Measurements from ENCODE around the gene SPCS3. TPM values are rescaled to one million over a fixed set of nuclear protein-coding genes. Genes with fewer than 3 reads are reported as not detected.

The SPCS3 gene
- total and polyA plus RNA-seq, 2 of the 13 experiments (the other 11 are each of a cell fraction or from before 2014, with no cell fraction given), result 26.3 to 57.0 TPM

- TF ChIP-seq ZNF607 (CRISPR knock-in tag; IDR thresholded peaks at IDR 0.05; ENCODE audit: borderline replicate concordance) (peak; percentile 35; the same call in 1 of the 2 replicates), NFYB (CRISPR knock-in tag; IDR thresholded peaks at IDR 0.05) (peak; percentile 66), ZNF784 (CRISPR knock-in tag; IDR thresholded peaks at IDR 0.05; ENCODE audit: borderline replicate concordance) (0 out of 2 replicates have a peak, but pooled peaks have one; percentile 79), ZNF558 (CRISPR knock-in tag; IDR thresholded peaks at IDR 0.05; ENCODE audit: borderline replicate concordance) (peak; percentile 5; the same call in 1 of the 2 replicates), ZNF557 (CRISPR knock-in tag; IDR thresholded peaks at IDR 0.05) (peak; percentile 83; the same call in 1 of the 2 replicates), ZC3H13 (CRISPR knock-in tag; IDR thresholded peaks at IDR 0.05) (0 out of 2 replicates have a peak, but pooled peaks have one; percentile 45), ZNF274 (CRISPR knock-in tag; IDR thresholded peaks at IDR 0.05) (peak; percentile 67; the same call in 1 of the 2 replicates), TEAD2 (CRISPR knock-in tag; IDR thresholded peaks at IDR 0.05) (0 out of 2 replicates have a peak, but pooled peaks have one; percentile 24), ZNF678 (CRISPR knock-in tag; IDR thresholded peaks at IDR 0.05) (0 out of 2 replicates have a peak, but pooled peaks have one; percentile 27), REL (CRISPR knock-in tag; conservative IDR thresholded peaks at IDR 0.05) (no peak), DMAP1 (CRISPR knock-in tag; IDR thresholded peaks at IDR 0.05) (peak; percentile 18; the same call in 1 of the 2 replicates), MLXIP (CRISPR knock-in tag; IDR thresholded peaks at IDR 0.05; ENCODE audit: borderline replicate concordance) (0 out of 2 replicates have a peak, but pooled peaks have one; percentile 64), SAP130 (CRISPR knock-in tag; IDR thresholded peaks at IDR 0.05; ENCODE audit: low read depth) (peak; percentile 70), XBP1 (CRISPR knock-in tag; IDR thresholded peaks at IDR 0.05) (peak; percentile 90), ZNF160 (CRISPR knock-in tag; IDR thresholded peaks at IDR 0.05) (peak; percentile 59; the same call in 1 of the 2 replicates), E2F5 (CRISPR knock-in tag; conservative IDR thresholded peaks at IDR 0.05) (0 out of 2 replicates have a peak, but pooled peaks have one; percentile 55), PAXIP1 (CRISPR knock-in tag; conservative IDR thresholded peaks at IDR 0.05) (peak; percentile 30; the same call in 1 of the 2 replicates), TMF1 (CRISPR knock-in tag; IDR thresholded peaks at IDR 0.05; ENCODE audit: low read depth) (0 out of 2 replicates have a peak, but pooled peaks have one; percentile 16), IRF1 (CRISPR knock-in tag; IDR thresholded peaks at IDR 0.05; ENCODE audit: low read depth) (0 out of 2 replicates have a peak, but pooled peaks have one; percentile 48)
Measured at GRCh38 chr4:176320340-176320975, 692 bp downstream of the SPCS3 start (continued).

Data from HepG2 (cell line).